UCSD-AML1 (cell line): ENCODE results near the gene RBM38.
A peak's percentile ranks its signal among the peaks of the same experiment; 100 is the strongest.
"Not testable (repeated sequence)": the region's sequence is repeated elsewhere in the genome, so short reads cannot be mapped to it uniquely, and the experiment has no call there.

Experiments
- DNase-seq: peaks from one replicate; lab custom pipeline; 2025; ENCODE audit not compliant: unreplicated experiment; lab: John Stamatoyannopoulos, UW

Gene RBM38

GRCh38 chr20:57416296-57417022, 25.3 kb downstream of the RBM38 start:
- DNase-seq = no peak

- DNase-seq = no peak
Observed at GRCh38 chr20:57417051-57417689, 26.0 kb downstream of the RBM38 start.

- no peak for DNase-seq
Observed at GRCh38 chr20:57417830-57418780, 26.9 kb downstream of the RBM38 start.

GRCh38 chr20:57419479-57419878, 28.3 kb downstream of the RBM38 start:
- not testable (repeated sequence) for DNase-seq

- DNase-seq = no peak
Observed at GRCh38 chr20:57420571-57421252, 29.5 kb downstream of the RBM38 start.

GRCh38 chr20:57421253-57422220, 30.3 kb downstream of the RBM38 start:
- DNase-seq = no peak

- no peak for DNase-seq
Observed at GRCh38 chr20:57422254-57422653, 31.1 kb downstream of the RBM38 start.

- DNase-seq = peak; percentile 34
Observed at GRCh38 chr20:57425150-57426013, 34.2 kb downstream of the RBM38 start.

- DNase-seq = no peak
Observed at GRCh38 chr20:57426271-57426689, 35.1 kb downstream of the RBM38 start.

GRCh38 chr20:57426831-57427230, 35.6 kb downstream of the RBM38 start:
- no peak for DNase-seq

GRCh38 chr20:57428324-57429158, 37.3 kb downstream of the RBM38 start:
- DNase-seq = no peak

GRCh38 chr20:57429159-57429496, 37.9 kb downstream of the RBM38 start:
- DNase-seq = no peak

GRCh38 chr20:57429580-57430200, 38.5 kb downstream of the RBM38 start:
- no peak for DNase-seq

GRCh38 chr20:57430201-57430596, 39.0 kb downstream of the RBM38 start:
- DNase-seq = not testable (repeated sequence)

GRCh38 chr20:57431539-57431835, 40.3 kb downstream of the RBM38 start:
- DNase-seq = no peak

- no peak for DNase-seq
Observed at GRCh38 chr20:57432480-57432861, 41.3 kb downstream of the RBM38 start.

GRCh38 chr20:57432862-57433491, 41.8 kb downstream of the RBM38 start:
- peak; percentile 78 for DNase-seq
